OCI-LY1 (cell line): Measurements from ENCODE around the gene CFAP61.

ENCODE experiments used
- EZH2 ChIP-seq: fragments of 200-600 bp; sonication (generic), shearing (Covaris generic); IDR thresholded peaks from 2 replicates; pipeline ENCODE4 v1.8.0; 2017; ENCODE audit warnings: borderline replicate concordance, mixed run types, mild to moderate bottlenecking, antibody characterized with exemption, low read length, moderate library complexity, mixed read lengths
- TF ChIP-seq, protein P1 (sequence below): fragments of 200-600 bp; sonication (generic), shearing (Covaris generic); IDR thresholded peaks from 2 replicates; pipeline ENCODE4 v1.5.1; 2017; ENCODE audit warnings: mild to moderate bottlenecking, antibody characterized with exemption, low read length, moderate library complexity, mixed read lengths

DNA sequence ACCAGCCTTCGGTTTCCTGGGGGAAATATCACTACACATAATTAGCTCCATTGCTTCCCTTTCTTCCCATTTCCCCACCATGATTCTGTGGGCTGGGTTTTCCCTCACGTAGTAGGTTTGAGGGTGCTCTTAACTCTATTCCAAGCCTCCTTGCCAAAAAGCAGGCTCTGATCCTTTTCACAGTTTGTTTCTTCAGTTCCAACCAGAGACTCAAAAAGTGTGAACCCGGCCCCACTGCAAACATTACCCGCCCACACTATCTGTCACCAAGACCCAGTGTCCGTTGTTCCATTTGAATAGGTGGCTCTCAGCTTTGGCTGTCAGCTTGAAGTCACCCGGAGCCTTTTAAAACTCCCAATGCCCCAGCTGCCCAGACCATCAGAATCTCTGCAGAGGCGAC, 47.0 kb upstream of the CFAP61 start:
- TF ChIP-seq, protein P1, sequence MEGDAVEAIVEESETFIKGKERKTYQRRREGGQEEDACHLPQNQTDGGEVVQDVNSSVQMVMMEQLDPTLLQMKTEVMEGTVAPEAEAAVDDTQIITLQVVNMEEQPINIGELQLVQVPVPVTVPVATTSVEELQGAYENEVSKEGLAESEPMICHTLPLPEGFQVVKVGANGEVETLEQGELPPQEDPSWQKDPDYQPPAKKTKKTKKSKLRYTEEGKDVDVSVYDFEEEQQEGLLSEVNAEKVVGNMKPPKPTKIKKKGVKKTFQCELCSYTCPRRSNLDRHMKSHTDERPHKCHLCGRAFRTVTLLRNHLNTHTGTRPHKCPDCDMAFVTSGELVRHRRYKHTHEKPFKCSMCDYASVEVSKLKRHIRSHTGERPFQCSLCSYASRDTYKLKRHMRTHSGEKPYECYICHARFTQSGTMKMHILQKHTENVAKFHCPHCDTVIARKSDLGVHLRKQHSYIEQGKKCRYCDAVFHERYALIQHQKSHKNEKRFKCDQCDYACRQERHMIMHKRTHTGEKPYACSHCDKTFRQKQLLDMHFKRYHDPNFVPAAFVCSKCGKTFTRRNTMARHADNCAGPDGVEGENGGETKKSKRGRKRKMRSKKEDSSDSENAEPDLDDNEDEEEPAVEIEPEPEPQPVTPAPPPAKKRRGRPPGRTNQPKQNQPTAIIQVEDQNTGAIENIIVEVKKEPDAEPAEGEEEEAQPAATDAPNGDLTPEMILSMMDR = no peak
- no peak for TF ChIP-seq EZH2
